Activated CD4-positive, alpha-beta T cell treated with anti-CD3 and anti-CD28 coated beads, Interleukin-2, amount 50 U/mL, for 24 hours (primary cell): Measurements from ENCODE around the gene NCAPG2.

Experiments used
- DNase-seq, 2 donors: peaks; one replicate each; pipeline ENCODE4 v3.0.0-alpha.2; 2020; ENCODE audit warnings: low read depth in 1 of 2, low spot score in 1 of 2

The NCAPG2 gene

GRCh38 chr7:158583143-158583542 is 121.5 kb downstream of the NCAPG2 start:
- DNase-seq = no peak

- DNase-seq = no peak
These were observed 122.5 kb downstream of the NCAPG2 start for GRCh38 chr7:158582089-158582456.

- DNase-seq = no peak
These were observed 123.0 kb downstream of the NCAPG2 start for GRCh38 chr7:158581440-158582088.
